H1 (cell line): Measurements from ENCODE around the gene HOXD11.

Source experiments
- BRCA1 ChIP-seq: IDR thresholded peaks from 2 replicates; pipeline ENCODE4 v1.6.1; 2012; ENCODE audit warnings: low read depth, low read length, improper control_type of control experiment
- CEBPB ChIP-seq: IDR thresholded peaks from 2 replicates; pipeline ENCODE4 v1.6.1; 2012; ENCODE audit warnings: low read depth, low read length
- KDM1A ChIP-seq: fragments of 200-600, 300-600 bp; sonication (generic); IDR thresholded peaks from 2 replicates; pipeline ENCODE4 v1.7.1; 2016; ENCODE audit warnings: mild to moderate bottlenecking, low read length, borderline replicate concordance
- MAFK ChIP-seq: IDR thresholded peaks from 2 replicates; pipeline ENCODE4 v1.6.1; 2012; ENCODE audit warnings: low read depth, mild to moderate bottlenecking, improper control_type of control experiment, low read length
- POLR2AphosphoS5 ChIP-seq: IDR thresholded peaks from 2 replicates; pipeline ENCODE4 v1.6.1; 2011; ENCODE audit warnings: low read depth, low read length
- TEAD4 ChIP-seq: IDR thresholded peaks from 2 replicates; pipeline ENCODE4 v1.6.1; 2012; ENCODE audit warnings: low read depth, low read length, inconsistent platforms, mixed read lengths

- TF ChIP-seq KDM1A (no peak), MAFK (no peak), TEAD4 (no peak), POLR2AphosphoS5 (no peak), BRCA1 (no peak), CEBPB (no peak)
Measured at GRCh38 chr2:176130957-176131847, 24.1 kb downstream of the HOXD11 start.
